ENCODE results near the gene SCO2.

SCO2 gene

GRCh38 chr22:50490531-50491308 is 34.7 kb downstream of the SCO2 start:
- no peak for DNase-seq

GRCh38 chr22:50489363-50490243 is 35.8 kb downstream of the SCO2 start:
- DNase-seq, result no peak

GRCh38 chr22:50488886-50489285 is 36.5 kb downstream of the SCO2 start:
- DNase-seq, result no peak

- no peak for DNase-seq
Observed at GRCh38 chr22:50488006-50488677, 37.3 kb downstream of the SCO2 start.

- no peak for DNase-seq
Observed at GRCh38 chr22:50487290-50488005, 38.0 kb downstream of the SCO2 start.

- DNase-seq, result no peak
Observed at GRCh38 chr22:50486561-50487289, 38.7 kb downstream of the SCO2 start, which contains the start of gene MIOX. Gene MIOX, plus strand, starts transcription at chr22:50486859. Its CDS starts 39 bp downstream, at chr22:50486898.

GRCh38 chr22:50485221-50486131 is 39.9 kb downstream of the SCO2 start:
- no peak for DNase-seq

GRCh38 chr22:50483977-50484853 is 41.2 kb downstream of the SCO2 start:
- DNase-seq, result no peak

GRCh38 chr22:50483556-50483955 is 41.8 kb downstream of the SCO2 start:
- no peak for DNase-seq

- no peak for DNase-seq
Observed at GRCh38 chr22:50483106-50483505, 42.3 kb downstream of the SCO2 start.

- DNase-seq, result no peak
Observed at GRCh38 chr22:50482107-50483074, 43.0 kb downstream of the SCO2 start.

- no peak for DNase-seq
Observed at GRCh38 chr22:50481440-50482106, 43.8 kb downstream of the SCO2 start, which contains the start of gene ADM2. Gene ADM2, plus strand, starts transcription at chr22:50481543. Its CDS starts 305 bp downstream, at chr22:50481848.

- no peak for DNase-seq
Observed at GRCh38 chr22:50481045-50481439, 44.4 kb downstream of the SCO2 start.

- no peak for DNase-seq
Observed at GRCh38 chr22:50479721-50480120, 45.7 kb downstream of the SCO2 start.

GRCh38 chr22:50477923-50478322 is 47.5 kb downstream of the SCO2 start:
- no peak for DNase-seq

- DNase-seq, result no peak
Observed at GRCh38 chr22:50476868-50477267, 48.5 kb downstream of the SCO2 start.

GRCh38 chr22:50475652-50476002 is 49.8 kb downstream of the SCO2 start:
- no peak for DNase-seq
